GM10248 (cell line): ENCODE results near the gene MED16.

ENCODE experiments used
- CTCF ChIA-PET: fragments of 300-600 bp; sonication (Branson Sonifier 250); formaldehyde crosslinking; extraction: SDS; loops from one replicate; lab custom pipeline; 2021; ENCODE audit warnings: antibody characterized with exemption; lab: Yijun Ruan, JAX
- POLR2A ChIA-PET: fragments of 350-650 bp; sonication (Branson Sonifier 250); formaldehyde crosslinking; extraction: SDS; loops from one replicate; lab custom pipeline; 2020; ENCODE audit warnings: antibody characterized with exemption; lab: Yijun Ruan, JAX
- DNase-seq: peaks from one replicate; pipeline ENCODE4 v3.0.0; 2012; ENCODE audit errors: extremely low spot score
- TF ChIP-seq, protein P1 (sequence below): IDR thresholded peaks from 2 replicates; pipeline ENCODE4 v1.5.1; 2012; ENCODE audit warnings: mild to moderate bottlenecking, low read depth; ENCODE audit errors: extremely low read depth, missing control alignments, control extremely low read depth

Gene MED16

DNA sequence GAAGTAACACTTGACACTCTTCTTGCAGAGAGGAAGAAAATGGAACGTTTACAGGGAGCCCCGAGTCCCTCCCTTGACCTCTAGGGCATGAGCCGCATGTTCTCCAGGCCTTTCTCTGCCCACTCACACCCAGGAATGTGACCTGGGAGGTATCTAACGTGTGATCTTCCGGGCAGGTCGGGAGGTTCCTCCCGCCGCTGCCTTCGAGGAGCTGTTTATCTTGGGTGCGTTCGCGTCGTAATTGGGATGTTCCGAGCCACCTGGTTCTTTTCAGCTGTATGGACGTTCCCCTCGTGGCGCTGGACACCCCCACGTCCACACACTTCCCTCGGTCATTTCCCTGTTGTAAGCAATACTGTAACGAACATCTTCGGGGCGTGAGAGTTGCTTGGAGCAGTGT, 46.5 kb upstream of the MED16 start:
- no peak for DNase-seq
- TF ChIP-seq, protein P1, sequence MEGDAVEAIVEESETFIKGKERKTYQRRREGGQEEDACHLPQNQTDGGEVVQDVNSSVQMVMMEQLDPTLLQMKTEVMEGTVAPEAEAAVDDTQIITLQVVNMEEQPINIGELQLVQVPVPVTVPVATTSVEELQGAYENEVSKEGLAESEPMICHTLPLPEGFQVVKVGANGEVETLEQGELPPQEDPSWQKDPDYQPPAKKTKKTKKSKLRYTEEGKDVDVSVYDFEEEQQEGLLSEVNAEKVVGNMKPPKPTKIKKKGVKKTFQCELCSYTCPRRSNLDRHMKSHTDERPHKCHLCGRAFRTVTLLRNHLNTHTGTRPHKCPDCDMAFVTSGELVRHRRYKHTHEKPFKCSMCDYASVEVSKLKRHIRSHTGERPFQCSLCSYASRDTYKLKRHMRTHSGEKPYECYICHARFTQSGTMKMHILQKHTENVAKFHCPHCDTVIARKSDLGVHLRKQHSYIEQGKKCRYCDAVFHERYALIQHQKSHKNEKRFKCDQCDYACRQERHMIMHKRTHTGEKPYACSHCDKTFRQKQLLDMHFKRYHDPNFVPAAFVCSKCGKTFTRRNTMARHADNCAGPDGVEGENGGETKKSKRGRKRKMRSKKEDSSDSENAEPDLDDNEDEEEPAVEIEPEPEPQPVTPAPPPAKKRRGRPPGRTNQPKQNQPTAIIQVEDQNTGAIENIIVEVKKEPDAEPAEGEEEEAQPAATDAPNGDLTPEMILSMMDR: no peak
- ChIA-PET CTCF (interaction anchor here (1.2 to 1.3 kb wide), 2 partner anchors 43 to 44 kb away, joined by 3 read pairs; partner anchors contain the start of gene WDR18), POLR2A (interaction anchor here (0.7 kb wide), 1 partner anchor 674 kb away, joined by 5 read pairs; no protein-coding TSS in a partner anchor)

DNA sequence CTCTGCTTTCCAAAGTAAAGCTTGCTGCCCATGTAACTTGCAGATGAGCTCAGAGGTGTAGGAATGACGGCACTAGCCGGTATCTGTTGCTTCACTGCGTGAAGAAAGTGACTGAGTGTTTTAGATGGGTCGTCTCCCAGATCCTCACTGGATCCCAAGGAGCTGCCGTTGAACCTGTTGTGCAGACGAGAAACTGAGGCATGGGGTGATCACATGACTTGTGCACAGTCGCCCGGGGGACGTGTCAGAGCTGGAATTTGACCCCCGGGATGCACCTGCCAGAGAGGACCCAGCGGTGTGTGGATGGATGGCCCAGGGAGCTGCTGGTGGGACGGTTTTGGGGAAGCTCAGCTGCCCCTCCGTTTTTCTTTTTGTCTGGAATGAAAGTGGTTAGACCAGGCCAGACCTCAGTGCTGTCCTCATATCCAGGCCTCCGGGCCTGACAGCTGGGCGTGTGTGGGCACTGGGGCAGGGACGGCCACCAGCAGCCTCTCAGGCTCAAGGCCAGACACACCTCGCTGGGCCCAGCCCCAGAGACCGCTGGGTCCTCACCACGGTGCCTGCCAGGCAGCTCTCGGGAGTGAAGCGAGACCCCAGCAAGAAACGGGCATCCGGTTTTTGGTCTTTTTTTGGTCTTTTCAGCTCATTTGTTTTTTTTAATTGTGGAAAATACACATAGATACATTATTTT, 45.4 kb upstream of the MED16 start:
- ChIA-PET CTCF (interaction anchor here (1.5 to 4.8 kb wide), 2 partner anchors 16 to 44 kb away, joined by 5 to 22 read pairs; partner anchors contain the start of gene WDR18), POLR2A (interaction anchor here (0.6 to 0.9 kb wide), 4 partner anchors 8 to 676 kb away, joined by 3 to 6 read pairs (median 4); no protein-coding TSS in a partner anchor)
- TF ChIP-seq, protein P1: no peak
- DNase-seq: no peak

DNA sequence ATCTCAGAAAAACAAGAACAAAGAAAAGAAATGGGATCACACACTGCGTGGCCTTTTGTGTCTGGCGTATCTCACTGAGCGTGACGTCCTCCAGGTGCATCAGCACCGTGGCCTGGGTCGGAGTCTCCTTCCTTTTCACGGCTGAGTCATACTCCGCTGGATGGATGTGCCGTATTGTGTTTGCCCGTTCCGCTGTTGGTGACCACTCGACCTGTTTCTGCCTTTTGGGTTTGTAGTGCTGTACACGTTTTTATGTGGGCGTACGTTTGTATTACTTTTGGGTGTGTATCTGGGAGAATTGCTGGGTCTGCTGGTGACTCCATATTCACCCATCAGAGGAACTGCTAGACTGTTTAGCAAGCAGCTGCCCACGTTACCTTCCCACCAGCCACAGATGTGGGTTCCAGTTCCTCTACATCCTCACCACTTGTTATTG, 44.3 kb upstream of the MED16 start:
- peak; percentile 63 for DNase-seq
- ChIA-PET POLR2A (no interaction called here), CTCF (interaction anchor here (1.5 to 4.8 kb wide), 2 partner anchors 15 to 45 kb away, joined by 5 to 22 read pairs; partner anchors contain the start of gene WDR18)
- TF ChIP-seq, protein P1: no peak

DNA sequence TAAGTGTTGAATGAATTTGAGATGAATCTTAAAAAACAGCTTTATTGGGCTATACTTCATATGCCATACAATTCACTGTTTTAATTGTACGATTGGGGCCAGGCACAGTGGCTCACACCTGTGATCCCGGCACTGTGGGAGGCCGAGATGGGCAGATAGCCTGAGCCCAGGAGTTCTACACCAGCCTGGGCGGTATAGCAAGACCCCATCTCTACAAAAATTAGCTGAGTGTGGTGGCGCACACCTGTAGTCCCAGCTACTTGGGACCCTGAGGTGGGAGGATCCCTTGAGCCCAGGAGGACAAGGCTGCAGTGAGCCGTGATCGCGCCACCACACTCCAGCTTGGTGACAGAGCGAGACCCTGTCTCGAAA, 43.2 kb upstream of the MED16 start:
- TF ChIP-seq, protein P1: no peak
- CTCF ChIA-PET: interaction anchor here (1.6 to 4.8 kb wide), 3 partner anchors 8 to 47 kb away, joined by 4 to 22 read pairs (median 8); partner anchors contain the start of gene WDR18
- POLR2A ChIA-PET: no interaction called here
- no peak for DNase-seq

DNA sequence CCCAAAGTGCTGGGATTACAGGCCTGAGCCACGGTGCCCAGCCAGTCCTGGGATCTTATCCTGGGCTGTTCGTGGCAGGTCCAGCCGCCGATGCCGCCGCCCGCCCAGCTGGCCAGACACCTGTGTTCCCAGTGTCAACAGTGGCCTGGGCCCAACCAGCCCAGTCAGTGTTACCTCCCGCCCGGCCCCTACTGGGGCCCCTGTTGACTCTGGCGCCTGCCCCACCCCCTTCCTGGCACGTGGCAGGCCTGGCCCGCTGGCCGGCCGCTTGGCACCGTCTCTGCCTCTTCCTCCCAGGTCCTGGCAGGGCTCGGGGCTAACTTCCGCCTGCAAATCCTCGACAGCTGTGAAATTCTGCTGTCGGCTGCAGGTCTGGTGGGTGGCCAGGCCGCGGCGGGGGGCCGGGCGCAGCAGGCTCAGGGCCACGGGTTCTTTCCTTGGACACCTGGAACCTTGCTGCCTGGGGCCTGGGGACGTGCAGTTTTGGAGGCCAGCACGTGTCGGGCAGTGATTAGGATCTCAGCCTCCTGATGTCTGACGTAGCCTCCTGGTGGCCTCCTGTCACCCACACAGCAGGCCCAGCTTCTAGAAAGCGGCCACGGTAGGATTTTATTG, 42.0 kb upstream of the MED16 start:
- TF ChIP-seq, protein P1: no peak
- POLR2A ChIA-PET: interaction anchor here (1.0 kb wide), 1 partner anchor 11 kb away, joined by 5 read pairs; no protein-coding TSS in a partner anchor
- no peak for DNase-seq
- CTCF ChIA-PET: interaction anchor here (1.6 to 4.8 kb wide), 3 partner anchors 10 to 48 kb away, joined by 4 to 22 read pairs (median 8); partner anchors contain the start of gene WDR18

DNA sequence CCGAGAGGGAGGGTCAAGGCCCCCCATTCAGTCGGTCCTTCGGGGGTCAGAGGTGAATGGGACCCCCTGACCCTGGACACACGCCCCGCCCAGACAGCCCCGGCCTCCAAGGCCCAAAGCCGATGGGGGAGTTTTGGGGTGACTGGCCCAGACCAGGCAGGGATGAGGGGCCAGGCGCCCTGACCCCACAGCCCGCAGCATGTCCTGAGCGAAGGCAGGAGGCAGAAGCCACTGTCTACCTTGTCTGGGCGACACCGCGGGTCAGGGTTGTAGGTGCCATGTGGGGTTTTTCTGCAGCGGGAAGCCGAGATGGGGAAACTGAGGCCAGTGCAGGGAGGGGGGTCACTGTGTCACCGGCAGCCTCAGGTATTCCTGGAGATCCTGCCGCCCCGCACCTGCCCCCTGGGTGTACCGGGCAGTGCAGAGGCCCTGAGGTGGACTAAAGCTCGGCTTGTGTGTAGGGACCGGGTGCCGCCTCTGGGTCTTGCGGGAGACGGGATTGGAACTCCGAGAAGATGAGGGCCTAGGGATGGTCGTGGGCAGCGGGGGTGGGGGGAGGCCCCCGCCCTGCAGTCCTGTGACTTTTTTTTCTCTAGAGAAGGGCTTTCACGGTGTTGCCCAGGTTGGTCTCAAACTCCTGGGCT, 41.3 kb upstream of the MED16 start:
- CTCF ChIA-PET: interaction anchor here (0.9 to 4.8 kb wide), 2 partner anchors 8 to 48 kb away, joined by 3 to 22 read pairs; partner anchors contain the start of gene WDR18
- DNase-seq: no peak
- POLR2A ChIA-PET: no interaction called here
- TF ChIP-seq, protein P1: no peak
